ENCODE measurements around the gene GPATCH4. TPM values are rescaled to one million over a fixed set of nuclear protein-coding genes. Genes with fewer than 3 reads are reported as not detected.

The GPATCH4 gene
- total RNA-seq, 1 donor from 2014 or later, result 29.4 TPM

DNA sequence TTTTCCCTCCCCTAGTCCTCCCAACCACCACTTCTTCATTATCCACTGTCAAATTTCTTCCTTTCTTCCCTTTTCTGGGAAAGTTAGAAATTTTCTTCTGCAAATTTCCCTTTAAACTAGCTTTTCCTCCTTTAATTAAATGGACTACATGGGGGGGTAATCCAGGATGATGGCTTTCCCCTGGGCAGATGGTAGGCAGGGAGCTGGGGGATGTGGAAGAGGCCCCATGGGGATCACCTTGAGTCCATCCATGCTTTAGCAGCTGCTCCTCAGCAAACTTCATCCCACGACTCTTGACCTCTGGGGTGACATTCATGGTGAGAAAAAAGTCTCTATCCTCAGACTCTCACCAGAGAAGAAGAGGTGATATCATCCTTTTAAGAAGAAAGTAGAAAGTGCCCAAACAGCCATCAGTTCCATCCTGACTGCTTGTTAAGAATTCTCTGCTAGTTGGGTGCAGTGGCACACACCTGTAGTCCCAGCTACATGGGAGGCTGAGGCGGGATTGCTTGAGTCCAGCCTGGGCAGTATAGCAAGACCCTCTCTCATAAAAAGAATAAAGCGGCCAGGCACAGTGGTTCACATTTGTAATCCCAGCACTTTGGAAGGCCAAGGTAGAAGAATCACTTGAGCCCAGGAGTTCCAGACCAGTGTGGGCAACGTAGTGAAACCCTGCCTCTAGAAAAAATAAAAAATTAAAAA, 2.4 kb downstream of the GPATCH4 start:
- Histone ChIP-seq H3K36me3 (peaks cover 3 to 38% of the 10 kb centered on the region in 2 donors), H3K4me3 (no peak overlapping the region), H3K4me1 (peaks cover 6 to 13% of the 10 kb centered on the region in 2 donors), H3K27ac (no peak overlapping the region), H3K9me3 (no peaks in the 10 kb centered on the region), H3K27me3 (no peaks in the 10 kb centered on the region)
- no peak for TF ChIP-seq CTCF (IDR thresholded peaks at IDR 0.05)
- intact Hi-C loops (cut with DNase I), result no loop called here
- DNase-seq (ENCODE audit: low spot score in 2 of 2), result no peak

- peaks cover 6 to 13% of the 10 kb centered on the region in 2 donors for H3K4me1 ChIP-seq
- TF ChIP-seq CTCF (IDR thresholded peaks at IDR 0.05), result no peak
- intact Hi-C loops (cut with DNase I), result no loop called here
- no peak for DNase-seq (ENCODE audit: low spot score in 2 of 2)
- H3K27me3 ChIP-seq, result no peaks in the 10 kb centered on the region
- peaks cover 3 to 40% of the 10 kb centered on the region in 2 donors for H3K36me3 ChIP-seq
- no peak overlapping the region for H3K27ac ChIP-seq
- no peaks in the 10 kb centered on the region for H3K9me3 ChIP-seq
- no peak overlapping the region for H3K4me3 ChIP-seq
Observed at GRCh38 chr1:156598125-156598524, 3.2 kb downstream of the GPATCH4 start.

DNA sequence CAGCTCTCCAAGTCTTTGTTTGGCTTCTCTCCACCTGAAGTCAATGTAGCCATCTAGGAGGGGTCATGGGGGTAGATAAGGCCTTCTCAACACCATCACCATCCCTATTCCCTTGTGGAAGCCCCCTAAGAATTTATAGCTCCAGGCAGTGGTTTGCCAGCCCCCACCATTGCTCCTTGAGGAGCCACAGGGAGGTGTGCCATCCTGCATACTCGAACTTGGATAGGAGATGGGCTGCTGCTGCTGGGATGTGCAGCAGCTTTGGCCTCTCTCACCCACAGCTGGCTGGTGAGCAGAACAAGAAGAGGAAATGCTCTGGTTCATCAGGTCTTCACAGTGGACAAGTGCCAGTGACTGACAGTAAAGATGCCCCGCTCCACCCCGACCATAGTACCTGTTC, 4.9 kb downstream of the GPATCH4 start:
- Histone ChIP-seq H3K4me1 (peaks cover 7 to 16% of the 10 kb centered on the region in 2 donors), H3K36me3 (peaks cover 3 to 40% of the 10 kb centered on the region in 2 donors), H3K27ac (no peak overlapping the region), H3K27me3 (no peaks in the 10 kb centered on the region), H3K9me3 (no peaks in the 10 kb centered on the region), H3K4me3 (no peak overlapping the region)
- intact Hi-C loops (cut with DNase I), result no loop called here
- no peak for DNase-seq (ENCODE audit: low spot score in 2 of 2)
- no peak for TF ChIP-seq CTCF (IDR thresholded peaks at IDR 0.05)

DNA sequence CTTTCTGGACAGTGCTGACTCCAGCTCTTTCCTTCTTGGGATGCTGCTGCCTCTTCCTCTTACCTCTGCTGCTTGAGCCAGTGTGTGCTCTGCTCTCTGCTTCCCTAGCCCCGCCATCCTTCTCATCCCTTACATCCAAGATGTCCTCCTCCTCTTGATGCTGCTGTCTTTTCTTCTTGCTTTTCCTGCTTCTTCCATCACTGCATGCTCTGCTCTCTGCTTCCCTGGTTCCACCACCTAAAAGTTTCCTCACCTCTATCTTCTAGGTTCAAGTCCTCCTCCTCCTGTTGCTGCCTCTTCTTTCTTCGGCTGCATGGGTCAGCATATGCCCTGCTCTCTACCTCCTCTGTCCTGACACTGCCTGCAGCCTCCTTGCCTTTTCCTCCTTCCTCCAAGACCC, 6.3 kb downstream of the GPATCH4 start:
- TF ChIP-seq CTCF (IDR thresholded peaks at IDR 0.05), result no peak
- no peaks in the 10 kb centered on the region for H3K27me3 ChIP-seq
- intact Hi-C loops (cut with DNase I), result no loop called here
- no peak for DNase-seq (ENCODE audit: low spot score in 2 of 2)
- peaks cover 3 to 40% of the 10 kb centered on the region in 2 donors for H3K36me3 ChIP-seq
- H3K4me1 ChIP-seq, result peaks cover 4 to 10% of the 10 kb centered on the region in 2 donors
- no peaks in the 10 kb centered on the region for H3K9me3 ChIP-seq
- H3K27ac ChIP-seq, result no peak overlapping the region
- no peak overlapping the region for H3K4me3 ChIP-seq

DNA sequence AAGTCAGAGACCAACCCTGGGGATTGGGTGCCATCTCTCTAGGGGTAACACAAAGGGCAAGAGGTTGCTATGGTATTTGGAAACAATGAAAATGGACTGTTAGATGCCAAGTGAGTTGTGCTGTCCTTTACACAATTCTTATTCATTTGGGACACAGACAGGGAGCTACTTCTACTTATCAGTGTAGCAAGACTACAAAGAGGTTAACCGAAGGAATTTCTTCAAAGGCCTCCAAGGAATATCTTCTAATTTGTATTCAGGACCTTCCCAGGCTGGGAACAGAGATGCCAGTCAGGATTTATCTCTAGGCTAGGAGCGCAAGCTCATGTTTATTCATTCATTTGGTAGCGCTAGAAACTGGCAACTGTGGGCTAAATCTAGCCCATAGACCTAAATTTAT, 7.1 kb downstream of the GPATCH4 start:
- Histone ChIP-seq H3K27ac (no peak overlapping the region), H3K4me3 (no peak overlapping the region), H3K9me3 (no peaks in the 10 kb centered on the region), H3K36me3 (peaks cover 3 to 40% of the 10 kb centered on the region in 2 donors), H3K27me3 (no peaks in the 10 kb centered on the region), H3K4me1 (peaks cover 4 to 10% of the 10 kb centered on the region in 2 donors)
- intact Hi-C loops (cut with DNase I), result no loop called here
- TF ChIP-seq CTCF (IDR thresholded peaks at IDR 0.05), result no peak
- no peak for DNase-seq (ENCODE audit: low spot score in 2 of 2)
